GM12891 (cell line): Measurements from ENCODE around the gene MAST1.

Experiments
- POLR2A ChIP-seq: IDR thresholded peaks from 2 replicates; pipeline ENCODE4 v1.6.1; 2011; ENCODE audit warnings: low read depth, low read length, control low read depth
- POLR2AphosphoS5 ChIP-seq: IDR thresholded peaks from 2 replicates; pipeline ENCODE4 v1.6.1; 2011; ENCODE audit warnings: low read depth, low read length, control low read depth
- POU2F2 ChIP-seq: IDR thresholded peaks from 2 replicates; pipeline ENCODE4 v1.6.1; 2011; ENCODE audit warnings: low read depth, mild to moderate bottlenecking, control low read depth, low read length, moderate library complexity
- SPI1 ChIP-seq: IDR thresholded peaks from 2 replicates; pipeline ENCODE4 v1.6.1; 2011; ENCODE audit warnings: low read depth, low read length, control low read depth
- TAF1 ChIP-seq: IDR thresholded peaks from 2 replicates; pipeline ENCODE4 v1.6.1; 2011; ENCODE audit warnings: low read depth, low read length, control low read depth

GRCh38 chr19:12847159-12848139 lies 9.1 kb downstream of the MAST1 start:
- TF ChIP-seq POLR2AphosphoS5 (no peak), TAF1 (no peak), POLR2A (no peak), POU2F2 (no peak), SPI1 (peak; percentile 38; the same call in 1 of the 2 replicates)
